HG03521 (cell line): ENCODE results near the gene TACC3.

ENCODE experiments used
- ATAC-seq: cut with Tn5 transposase; IDR thresholded peaks from one replicate; pipeline ENCODE4 v1.9.1; 2021; ENCODE audit warnings: mild to moderate bottlenecking, moderate library complexity; ENCODE audit not compliant: unreplicated experiment

Gene TACC3

GRCh38 chr4:1771555-1772305, 50.4 kb downstream of the TACC3 start:
- no peak for ATAC-seq

- no peak for ATAC-seq
Observed at GRCh38 chr4:1772853-1773538, 51.7 kb downstream of the TACC3 start.

GRCh38 chr4:1773754-1774153, 52.4 kb downstream of the TACC3 start:
- no peak for ATAC-seq

GRCh38 chr4:1775731-1776500, 54.6 kb downstream of the TACC3 start:
- no peak for ATAC-seq

GRCh38 chr4:1776521-1777161, 55.3 kb downstream of the TACC3 start:
- ATAC-seq = no peak

- ATAC-seq = no peak
Observed at GRCh38 chr4:1777822-1778641, 56.7 kb downstream of the TACC3 start.

- ATAC-seq = no peak
Observed at GRCh38 chr4:1778642-1779392, 57.5 kb downstream of the TACC3 start.

GRCh38 chr4:1779588-1780382, 58.5 kb downstream of the TACC3 start:
- no peak for ATAC-seq

GRCh38 chr4:1780435-1780834, 59.1 kb downstream of the TACC3 start:
- ATAC-seq = no peak

- no peak for ATAC-seq
Observed at GRCh38 chr4:1783015-1783414, 61.7 kb downstream of the TACC3 start.

GRCh38 chr4:1783970-1784369, 62.6 kb downstream of the TACC3 start:
- ATAC-seq = no peak

GRCh38 chr4:1784395-1784788, 63.1 kb downstream of the TACC3 start:
- no peak for ATAC-seq

GRCh38 chr4:1784789-1785591, 63.7 kb downstream of the TACC3 start:
- no peak for ATAC-seq

- ATAC-seq = no peak
Observed at GRCh38 chr4:1785592-1785991, 64.3 kb downstream of the TACC3 start.

GRCh38 chr4:1786544-1787362, 65.4 kb downstream of the TACC3 start:
- ATAC-seq = no peak

GRCh38 chr4:1787411-1788077, 66.2 kb downstream of the TACC3 start:
- ATAC-seq = no peak
